Measurements from ENCODE around the gene DOC2B. TPM values are rescaled to one million over a fixed set of nuclear protein-coding genes. Genes with fewer than 3 reads are reported as not detected.

Gene DOC2B
- not detected for total RNA-seq (2021; fragmentation: NEBNext Ultra II Directional; extraction: Animal tissue kit (Norgen Biotek cat#: 25700))
- long read RNA-seq, result 0 reads

DNA sequence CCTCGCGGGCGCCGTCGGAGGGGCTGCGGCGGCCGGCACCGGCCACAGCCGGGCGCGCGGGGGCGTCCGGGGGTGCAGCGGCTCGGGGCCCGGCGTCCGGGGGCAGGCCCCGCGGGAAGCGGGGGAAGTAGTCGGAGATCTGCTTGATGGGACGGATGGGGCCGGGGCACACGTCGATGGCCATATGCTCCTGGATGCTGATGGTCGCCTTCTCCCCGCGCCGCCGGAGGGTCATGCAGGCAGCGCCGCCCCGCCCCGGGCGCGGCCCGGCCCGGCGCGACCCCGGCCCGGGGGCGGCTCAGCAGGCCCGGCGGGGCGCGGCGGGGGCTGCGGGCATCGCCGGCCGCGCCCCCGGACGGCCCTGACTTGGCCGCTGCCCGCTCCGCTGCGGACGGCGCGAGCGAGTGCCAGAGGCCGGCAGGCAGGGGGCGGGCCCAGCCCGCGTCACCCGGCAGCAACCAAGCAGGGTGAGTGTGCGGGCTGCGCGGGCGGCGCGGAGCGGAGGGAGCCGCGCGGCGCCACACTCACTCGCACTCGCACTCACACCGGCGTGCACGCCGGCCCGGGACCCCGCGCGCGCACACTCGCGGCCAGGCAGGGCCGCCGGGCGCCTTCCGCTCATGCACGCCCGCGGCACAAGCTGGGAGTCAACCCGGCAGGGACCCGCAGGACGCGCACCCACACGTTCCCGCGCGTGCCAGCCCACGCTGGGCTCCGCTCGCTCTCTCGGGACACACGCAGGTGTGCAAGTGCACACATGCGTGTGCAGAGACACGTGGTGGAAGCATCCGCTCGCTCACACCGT lies at the start of gene DOC2B:
Gene DOC2B (minus strand): TSS at position 406 of the 805 bp plus-strand sequence. CDS start 171 bp downstream, at position 235.
- TF ChIP-seq, protein P1, sequence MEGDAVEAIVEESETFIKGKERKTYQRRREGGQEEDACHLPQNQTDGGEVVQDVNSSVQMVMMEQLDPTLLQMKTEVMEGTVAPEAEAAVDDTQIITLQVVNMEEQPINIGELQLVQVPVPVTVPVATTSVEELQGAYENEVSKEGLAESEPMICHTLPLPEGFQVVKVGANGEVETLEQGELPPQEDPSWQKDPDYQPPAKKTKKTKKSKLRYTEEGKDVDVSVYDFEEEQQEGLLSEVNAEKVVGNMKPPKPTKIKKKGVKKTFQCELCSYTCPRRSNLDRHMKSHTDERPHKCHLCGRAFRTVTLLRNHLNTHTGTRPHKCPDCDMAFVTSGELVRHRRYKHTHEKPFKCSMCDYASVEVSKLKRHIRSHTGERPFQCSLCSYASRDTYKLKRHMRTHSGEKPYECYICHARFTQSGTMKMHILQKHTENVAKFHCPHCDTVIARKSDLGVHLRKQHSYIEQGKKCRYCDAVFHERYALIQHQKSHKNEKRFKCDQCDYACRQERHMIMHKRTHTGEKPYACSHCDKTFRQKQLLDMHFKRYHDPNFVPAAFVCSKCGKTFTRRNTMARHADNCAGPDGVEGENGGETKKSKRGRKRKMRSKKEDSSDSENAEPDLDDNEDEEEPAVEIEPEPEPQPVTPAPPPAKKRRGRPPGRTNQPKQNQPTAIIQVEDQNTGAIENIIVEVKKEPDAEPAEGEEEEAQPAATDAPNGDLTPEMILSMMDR (IDR thresholded peaks at IDR 0.05), result no peak
- no peak for DNase-seq
- Mint-ChIP-seq H3K36me3 (ENCODE audit: low read depth) (no peaks in the 10 kb centered on the region), H3K9me3 (no peaks in the 10 kb centered on the region; the same call in 1 of the 2 replicates), H3K4me1 (ENCODE audit: low read depth) (no peaks in the 10 kb centered on the region), H3K27me3 (ENCODE audit: insufficient read depth) (peaks cover 52% of the 10 kb centered on the region), H3K4me3 (no peak within 1 kb of the TSS), H3K27ac (no peak within 1 kb of the TSS)

DNA sequence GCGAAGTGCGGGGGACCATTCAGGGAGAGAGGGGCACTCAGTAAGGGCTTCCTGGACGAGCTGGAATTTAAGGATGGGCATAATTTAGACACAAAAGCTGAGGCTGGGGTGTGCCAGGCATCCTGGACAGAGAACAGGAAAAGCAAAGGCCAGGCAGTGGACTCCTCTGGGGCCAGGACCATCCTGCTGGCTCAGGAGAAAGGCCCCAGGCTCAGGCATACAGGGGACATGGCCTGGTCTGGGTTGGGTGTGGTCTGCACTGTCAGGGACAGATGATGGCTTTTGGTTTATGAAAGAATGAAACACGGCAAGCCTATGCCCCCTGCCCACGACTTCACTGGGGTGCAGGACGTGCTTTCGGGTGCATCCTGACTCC lies 48.9 kb upstream of the DOC2B start:
- Mint-ChIP-seq H3K27ac (no peak overlapping the region), H3K4me3 (no peak overlapping the region), H3K36me3 (ENCODE audit: low read depth) (no peaks in the 10 kb centered on the region), H3K27me3 (ENCODE audit: insufficient read depth) (peaks cover 24% of the 10 kb centered on the region), H3K9me3 (no peaks in the 10 kb centered on the region), H3K4me1 (ENCODE audit: low read depth) (peaks cover 6% of the 10 kb centered on the region)
- TF ChIP-seq, protein P1 (IDR thresholded peaks at IDR 0.05), result no peak
- DNase-seq, result no peak

DNA sequence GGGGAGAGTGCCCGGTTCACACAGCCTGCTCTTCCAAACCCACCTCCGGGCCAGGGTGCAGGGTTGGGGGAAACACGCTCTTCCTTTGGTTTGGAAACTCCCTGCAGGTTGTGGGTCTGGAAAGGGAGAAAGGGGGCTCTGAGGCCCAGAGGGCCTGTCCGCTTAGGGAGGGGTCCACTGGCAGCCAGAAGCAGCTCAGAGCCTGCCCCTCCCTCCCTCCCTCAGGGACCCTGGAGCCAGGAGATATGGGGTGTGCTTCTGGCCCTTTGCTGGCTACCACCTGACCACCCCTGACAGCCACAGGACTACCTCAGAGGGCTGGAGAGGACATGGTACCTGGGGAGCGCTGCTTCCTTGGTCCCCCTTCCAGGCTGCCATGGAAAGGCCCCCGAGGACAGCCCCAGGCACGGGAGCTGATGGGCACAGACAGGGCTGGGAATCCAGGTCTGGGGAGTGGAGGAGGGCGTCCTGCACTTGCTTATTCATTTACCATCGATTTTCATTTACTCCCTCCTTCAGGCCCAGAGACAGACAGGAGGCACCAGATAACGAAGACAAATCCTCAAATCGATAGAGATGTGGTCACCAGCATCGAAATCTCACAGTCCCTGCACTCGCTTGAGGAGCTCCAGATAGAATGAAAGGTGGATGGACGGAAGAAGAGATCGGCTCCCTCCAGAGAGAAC lies 48.4 kb upstream of the DOC2B start:
- no peak overlapping the region for H3K4me3 Mint-ChIP-seq
- peaks cover 6% of the 10 kb centered on the region for H3K4me1 Mint-ChIP-seq (ENCODE audit: low read depth)
- no peak overlapping the region for H3K27ac Mint-ChIP-seq
- peaks cover 24% of the 10 kb centered on the region for H3K27me3 Mint-ChIP-seq (ENCODE audit: insufficient read depth)
- TF ChIP-seq, protein P1 (IDR thresholded peaks at IDR 0.05), result no peak
- H3K9me3 Mint-ChIP-seq, result no peaks in the 10 kb centered on the region
- no peak for DNase-seq
- no peaks in the 10 kb centered on the region for H3K36me3 Mint-ChIP-seq (ENCODE audit: low read depth)

DNA sequence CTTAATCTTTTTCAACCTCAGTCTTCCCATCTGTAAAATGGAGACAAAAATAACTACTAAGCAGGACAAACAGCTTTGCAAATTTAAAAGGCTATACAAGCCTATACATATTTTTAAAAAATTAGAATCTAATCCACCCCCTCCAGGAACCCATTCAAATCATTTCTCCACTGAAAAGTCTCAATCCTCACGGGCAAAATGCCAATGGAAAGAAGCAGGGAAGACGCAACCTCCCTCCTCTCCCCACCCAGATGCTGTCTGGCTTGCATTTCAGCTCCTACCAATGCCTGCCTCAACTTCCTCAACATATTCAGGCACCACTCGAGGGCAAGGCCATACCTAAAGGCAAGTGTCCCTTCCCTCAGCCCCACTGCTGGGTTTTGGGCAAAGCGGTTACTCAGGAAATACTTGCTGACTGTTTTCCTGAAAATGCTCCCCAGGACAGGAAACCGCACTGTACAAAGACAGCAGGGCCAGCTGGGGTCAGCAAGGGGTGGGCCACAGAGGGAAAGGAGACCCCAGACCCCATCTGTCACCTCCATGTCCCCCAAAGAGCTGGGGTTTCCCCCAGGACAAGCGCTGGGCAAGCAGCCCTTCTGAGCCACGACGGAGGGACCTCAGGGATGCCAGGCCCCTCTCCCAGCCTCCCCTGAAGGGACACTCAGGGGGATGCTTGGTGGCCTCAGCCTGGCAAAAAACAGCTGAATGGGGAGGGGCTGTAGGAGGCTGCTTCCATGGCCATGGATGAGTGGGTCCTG lies 47.7 kb upstream of the DOC2B start:
- TF ChIP-seq, protein P1 (IDR thresholded peaks at IDR 0.05), result no peak
- peaks cover 6% of the 10 kb centered on the region for H3K4me1 Mint-ChIP-seq (ENCODE audit: low read depth)
- no peaks in the 10 kb centered on the region for H3K9me3 Mint-ChIP-seq
- no peak overlapping the region for H3K4me3 Mint-ChIP-seq
- peaks cover 22% of the 10 kb centered on the region for H3K27me3 Mint-ChIP-seq (ENCODE audit: insufficient read depth)
- no peak for DNase-seq
- no peaks in the 10 kb centered on the region for H3K36me3 Mint-ChIP-seq (ENCODE audit: low read depth)
- no peak overlapping the region; the same call in 1 of the 2 replicates for H3K27ac Mint-ChIP-seq

DNA sequence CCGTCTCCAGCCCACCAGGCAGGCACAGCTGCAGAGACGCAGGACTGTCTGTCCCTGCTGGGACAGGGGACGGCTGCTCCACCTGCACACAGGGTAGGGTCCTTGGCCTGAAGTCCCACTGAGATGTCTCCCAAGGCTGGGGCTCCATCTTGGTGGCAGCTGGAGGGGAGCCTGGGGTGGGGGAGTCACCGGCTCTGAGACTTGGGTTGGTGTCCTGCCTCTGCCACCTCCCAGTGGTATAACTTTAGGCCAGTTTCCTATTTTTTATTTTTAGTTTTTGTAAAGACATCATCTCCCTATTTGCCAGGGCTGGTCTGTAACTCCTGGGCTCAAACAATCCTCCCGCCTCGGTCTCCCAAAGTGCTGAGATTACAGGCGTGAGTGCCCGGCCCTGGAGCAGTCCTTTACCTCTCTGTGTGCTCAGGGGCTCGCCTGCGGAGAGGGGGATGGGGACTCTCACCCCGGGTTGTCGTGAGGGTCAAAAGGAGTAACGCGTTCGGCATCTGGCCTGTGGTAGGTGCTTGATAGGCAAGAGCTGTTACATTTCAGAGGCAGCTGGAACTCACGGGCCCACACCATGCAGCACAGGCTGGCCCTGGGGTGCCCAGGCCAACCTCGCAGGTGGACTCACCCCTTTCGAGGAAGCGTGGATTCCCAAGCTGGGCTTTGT lies 46.6 kb upstream of the DOC2B start:
- Mint-ChIP-seq H3K4me3 (no peak overlapping the region), H3K27ac (no peak overlapping the region), H3K27me3 (ENCODE audit: insufficient read depth) (peaks cover 24% of the 10 kb centered on the region), H3K4me1 (ENCODE audit: low read depth) (peaks cover 6% of the 10 kb centered on the region), H3K9me3 (no peaks in the 10 kb centered on the region), H3K36me3 (ENCODE audit: low read depth) (no peaks in the 10 kb centered on the region)
- no peak for DNase-seq
- TF ChIP-seq, protein P1 (IDR thresholded peaks at IDR 0.05), result no peak
